HepG2 (cell line): Measurements from ENCODE around the gene UBR3. TPM values are rescaled to one million over a fixed set of nuclear protein-coding genes. Genes with fewer than 3 reads are reported as not detected.

Experiments used
- ATAC-seq: fragments of 200-7000 bp; cut with Tn5 transposase; 3 replicates; pipeline ENCODE4 v1.9.1; 2020; ENCODE audit warnings: mild to moderate bottlenecking, moderate library complexity
- BruUV-seq: library from RNA; stranded (reverse); fragments of 400-500 nt; replicated peaks from 2 replicates; lab custom pipeline; 2021; lab: Mats Ljungman, UMichigan
- CTCF ChIA-PET: fragments of 300-600 bp; formaldehyde crosslinking; extraction: SDS; loops from one replicate; lab custom pipeline; 2021; ENCODE audit warnings: low total read pairs, inconsistent platforms, low intra/inter-chr PET ratio; lab: Yijun Ruan, JAX
- POLR2A ChIA-PET: fragments of 350-600 bp; sonication (Branson Sonifier 250); formaldehyde crosslinking; loops from one replicate; lab custom pipeline; 2020; ENCODE audit warnings: antibody characterized with exemption, inconsistent platforms; lab: Yijun Ruan, JAX
- DNase-seq: peaks from one replicate; pipeline ENCODE4 v3.0.0-alpha.2; 2015; ENCODE audit warnings: low spot score
- FAIRE-seq: peaks from 3 replicates; lab custom pipeline; 2011; peaks lifted over from hg19 to GRCh38; lab: Jason Lieb, UNC
- H2AFZ ChIP-seq: one replicate; pipeline ENCODE4 v1.6.1; 2011; ENCODE audit warnings: low read length, inconsistent platforms
- H3K27ac ChIP-seq: fragments of 300-600 bp; 3 replicates; pipeline ENCODE4 v1.8.0; 2011; ENCODE audit warnings: mixed run types, mild to moderate bottlenecking, mixed read lengths, low read length, inconsistent platforms; ENCODE audit not compliant: insufficient read depth; ENCODE audit errors: extremely low read length
- H3K27me3 ChIP-seq, 2 experiments: fragments of 200-600 bp in 1 of 2; 2 replicates in 1 of 2; 3 replicates in 1 of 2; pipeline versions ENCODE4 v1.6.0 to v1.8.0; 2011; ENCODE audit warnings: low read length in 2 of 2, mild to moderate bottlenecking in 2 of 2, moderate library complexity in 2 of 2, inconsistent platforms in 1 of 2; ENCODE audit not compliant: insufficient read depth in 2 of 2, control insufficient read depth in 1 of 2
- H3K36me3 ChIP-seq, 2 experiments: fragments of 200-600 bp in 1 of 2; replicated peaks in 1 of 2; 2 replicates in 1 of 2; 3 replicates in 1 of 2; pipeline versions ENCODE4 v1.5.1 to v1.8.0; 2011; ENCODE audit warnings: low read length in 2 of 2, inconsistent platforms in 1 of 2; ENCODE audit not compliant: insufficient read depth in 2 of 2, control insufficient read depth in 1 of 2
- H3K4me1 ChIP-seq: 2 replicates; pipeline ENCODE4 v1.5.1; 2012; ENCODE audit warnings: low read length, inconsistent platforms; ENCODE audit not compliant: insufficient read depth
- H3K4me2 ChIP-seq: 2 replicates; pipeline ENCODE4 v1.6.0; 2011; ENCODE audit warnings: low read depth, low read length, inconsistent platforms
- H3K4me3 ChIP-seq, 3 experiments: fragments of 200-600 bp in 1 of 3; sonication (generic), shearing (Covaris generic) in 1 of 3; replicated peaks in 1 of 3; 2 replicates each; pipeline ENCODE4 v1.5.1; 2011 to 2016; ENCODE audit warnings: low read length in 3 of 3, inconsistent platforms in 2 of 3, low read depth in 2 of 3, mild to moderate bottlenecking in 2 of 3, control low read depth in 1 of 3, mixed read lengths in 1 of 3; ENCODE audit not compliant: insufficient read depth in 1 of 3
- H3K79me2 ChIP-seq: one replicate; pipeline ENCODE4 v1.6.1; 2011; ENCODE audit warnings: low read length, inconsistent platforms; ENCODE audit not compliant: insufficient read depth
- H3K9ac ChIP-seq: 2 replicates; pipeline ENCODE4 v1.6.0; 2011; ENCODE audit warnings: mild to moderate bottlenecking, low read depth, low read length, inconsistent platforms; ENCODE audit not compliant: insufficient read depth
- H3K9me3 ChIP-seq: 2 replicates; pipeline ENCODE4 v1.5.1; 2012; ENCODE audit warnings: mild to moderate bottlenecking, low read length
- H4K20me1 ChIP-seq: 2 replicates; pipeline ENCODE4 v1.6.0; 2011; ENCODE audit warnings: inconsistent platforms, mild to moderate bottlenecking, low read length, moderate library complexity; ENCODE audit not compliant: insufficient read depth
- ATF3 ChIP-seq: sonication (generic); formaldehyde crosslinking; IDR thresholded peaks from 2 replicates; pipeline ENCODE4 v1.4.0; 2020; ENCODE audit warnings: missing genetic modification reagents
- HDAC6 ChIP-seq: fragments of 200-600 bp; sonication (generic); IDR thresholded peaks from 2 replicates; pipeline ENCODE4 v1.7.0; 2017; ENCODE audit warnings: mild to moderate bottlenecking, antibody characterized with exemption, low read length, low read depth
- HOXA5 ChIP-seq: sonication (generic); formaldehyde crosslinking; IDR thresholded peaks from 2 replicates; pipeline ENCODE4 v1.4.0; 2020; ENCODE audit warnings: missing genetic modification reagents
- JDP2 ChIP-seq: sonication (generic); formaldehyde crosslinking; IDR thresholded peaks from 2 replicates; pipeline ENCODE4 v1.8.1; 2022; ENCODE audit warnings: missing genetic modification reagents, borderline replicate concordance
- NFE2 ChIP-seq: sonication (generic); formaldehyde crosslinking; IDR thresholded peaks from 2 replicates; pipeline ENCODE4 v1.4.0; 2020; ENCODE audit warnings: missing genetic modification reagents
- POLR2AphosphoS5 ChIP-seq: IDR thresholded peaks from 2 replicates; pipeline ENCODE4 v1.6.1; 2012; ENCODE audit warnings: low read depth, low read length
- RAD21 ChIP-seq: fragments of 450-650 bp; formaldehyde crosslinking; IDR thresholded peaks from 2 replicates; pipeline ENCODE4 v1.5.0; 2020; ENCODE audit warnings: mild to moderate bottlenecking
- RBAK ChIP-seq: sonication (generic); formaldehyde crosslinking; IDR thresholded peaks from 2 replicates; pipeline ENCODE4 v1.5.1; 2020; ENCODE audit warnings: mild to moderate bottlenecking, missing genetic modification reagents
- SRY ChIP-seq: sonication (generic); formaldehyde crosslinking; IDR thresholded peaks from 2 replicates; pipeline ENCODE4 v1.8.0; 2022; ENCODE audit warnings: mild to moderate bottlenecking, missing genetic modification reagents
- TRAFD1 ChIP-seq: sonication (generic); formaldehyde crosslinking; IDR thresholded peaks from 2 replicates; pipeline ENCODE4 v1.5.1; 2020; ENCODE audit warnings: missing genetic modification reagents, mild to moderate bottlenecking, borderline replicate concordance
- XBP1 ChIP-seq: sonication (generic); formaldehyde crosslinking; IDR thresholded peaks from 2 replicates; pipeline ENCODE4 v1.5.0; 2020; ENCODE audit warnings: missing genetic modification reagents
- ZBTB37 ChIP-seq: sonication (generic); formaldehyde crosslinking; IDR thresholded peaks from 2 replicates; pipeline ENCODE4 v1.4.0; 2020; ENCODE audit warnings: mild to moderate bottlenecking, missing genetic modification reagents
- ZNF713 ChIP-seq: sonication (generic); formaldehyde crosslinking; IDR thresholded peaks from 2 replicates; pipeline ENCODE4 v1.4.0; 2020; ENCODE audit warnings: mild to moderate bottlenecking, missing genetic modification reagents
- ZNF770 ChIP-seq: sonication (generic); formaldehyde crosslinking; IDR thresholded peaks from 2 replicates; pipeline ENCODE4 v1.5.0; 2020; ENCODE audit warnings: mild to moderate bottlenecking, missing genetic modification reagents
- WGBS: methylation state at CpG from one replicate; pipeline ENCODE4 v1.1.6; 2017; ENCODE audit warnings: low lambda C conversion rate; 5-methylcytosine and 5-hydroxymethylcytosine counted together
- in situ Hi-C: cut with HindIII; loops from 2 replicates; pipeline ENCODE4 v1.10.0; 2017; ENCODE audit warnings: low pct_unique_long_range_greater_than_20kb; ENCODE audit not compliant: extremely low pct_ligation_motif_present
- intact Hi-C: fragments of 100-400 bp; cut with micrococcal nuclease; formaldehyde crosslinking; loops from one replicate; pipeline ENCODE4 v1.10.0; 2022; ENCODE audit not compliant: unreplicated experiment
- polyA plus RNA-seq, 8 experiments: library from polyadenylated mRNA; depleted of rRNA in 3 of 8; stranded (reverse) in 7 of 8; unstranded in 1 of 8; fragments of >200 nt; fragmentation: Illumina TruSeq in 4 of 8; extraction: Trizol in 4 of 8; gene quantifications; 2 replicates each; pipeline versions ENCODE4 v1.2.1 to v1.2.3, GENCODE V29; 2011 to 2016; ENCODE audit warnings: low read depth in 4 of 8, missing spikeins in 1 of 8, mixed read lengths in 1 of 8; ENCODE audit not compliant: insufficient read depth in 1 of 8
- total RNA-seq, 5 experiments: library from RNA; depleted of rRNA; stranded (reverse); fragments of >200 nt; fragmentation: Illumina TruSeq; extraction: Trizol; gene quantifications; 2 replicates each; pipeline ENCODE4 v1.2.3, GENCODE V29; 2016; ENCODE audit warnings: low read depth in 1 of 5

The UBR3 gene
- total and polyA plus RNA-seq, 2 of the 13 experiments (the other 11 are each of a cell fraction or from before 2014, with no cell fraction given), result 15.1 to 28.0 TPM

GRCh38 chr2:170022692-170023091 is 195.4 kb downstream of the UBR3 start (continued):
- no peak for TF ChIP-seq ZBTB37
- TF ChIP-seq SRY, result no peak
- no peak for TF ChIP-seq RBAK (CRISPR knock-in tag)
- no peak for TF ChIP-seq ATF3 (CRISPR knock-in tag)
- no peak for TF ChIP-seq HDAC6
- no peak for TF ChIP-seq TRAFD1
- TF ChIP-seq ZNF713, result no peak
- TF ChIP-seq JDP2 (CRISPR knock-in tag), result no peak

- CTCF ChIA-PET, result no interaction called here
- intact Hi-C loops (no loop called here), in situ Hi-C loops (no loop called here)
- no peak for DNase-seq
- no peak overlapping the region for H3K27ac ChIP-seq
- no peak overlapping the region for H3K9ac ChIP-seq
- POLR2A ChIA-PET, result no interaction called here
- WGBS, result 98% methylated on average over 1 of the region's 1 CpG
- no peaks in the 10 kb centered on the region for H3K4me1 ChIP-seq
- no peaks in the 10 kb centered on the region for H3K27me3 ChIP-seq
- H3K9me3 ChIP-seq, result no peaks in the 10 kb centered on the region
- H2AFZ ChIP-seq, result no peak overlapping the region
- no peak for ATAC-seq
- peaks cover 1 to 12% of the 10 kb centered on the region in 2 experiments; a peak in 4 of 5 replicates for H3K36me3 ChIP-seq
- H3K4me3 ChIP-seq, result no peak overlapping the region
- FAIRE-seq, result no peak
- H3K4me2 ChIP-seq, result no peak overlapping the region
- H4K20me1 ChIP-seq, result no peaks in the 10 kb centered on the region
- BruUV-seq, result no TSS peak
- H3K79me2 ChIP-seq, result no peaks in the 10 kb centered on the region
- TF ChIP-seq XBP1 (CRISPR knock-in tag), result no peak
- TF ChIP-seq ZNF770 (CRISPR knock-in tag), result no peak
- no peak for TF ChIP-seq NFE2 (CRISPR knock-in tag)
- no peak for TF ChIP-seq HOXA5
- TF ChIP-seq POLR2AphosphoS5, result no peak
- no peak for TF ChIP-seq RAD21
These were observed 197.5 kb downstream of the UBR3 start for GRCh38 chr2:170024721-170025120.
